Calu3 (cell line): ENCODE results near the gene MORC3. TPM values are rescaled to one million over a fixed set of nuclear protein-coding genes. Genes with fewer than 3 reads are reported as not detected.
"Not testable (repeated sequence)": the region's sequence is repeated elsewhere in the genome, so short reads cannot be mapped to it uniquely, and the experiment has no call there.

Experiments used
- BruUV-seq: library from RNA; stranded (reverse); fragments of 400-500 nt; replicated peaks from 2 replicates; lab custom pipeline; 2021; lab: Mats Ljungman, UMichigan
- CTCF ChIA-PET: fragments of 300-600 bp; sonication (Branson Sonifier 250); formaldehyde crosslinking; loops from one replicate; lab custom pipeline; 2022; ENCODE audit warnings: antibody characterized with exemption; lab: Charles Lee
- DNase-seq: peaks from one replicate; pipeline ENCODE4 v3.0.0; 2022
- H3K27ac Mint-ChIP-seq: one replicate; pipeline ENCODE4 v1.8.0; 2022; ENCODE audit warnings: mixed read lengths; ENCODE audit not compliant: unreplicated experiment
- H3K27me3 Mint-ChIP-seq: one replicate; pipeline ENCODE4 v1.8.0; 2022; ENCODE audit warnings: mixed read lengths; ENCODE audit not compliant: unreplicated experiment
- H3K36me3 Mint-ChIP-seq: one replicate; pipeline ENCODE4 v1.8.0; 2022; ENCODE audit warnings: mild to moderate bottlenecking, moderate library complexity, mixed read lengths; ENCODE audit not compliant: insufficient read depth, unreplicated experiment
- H3K4me1 Mint-ChIP-seq: one replicate; pipeline ENCODE4 v1.8.0; 2022; ENCODE audit warnings: mild to moderate bottlenecking, low read depth, mixed read lengths; ENCODE audit not compliant: unreplicated experiment
- H3K4me3 Mint-ChIP-seq: one replicate; pipeline ENCODE4 v1.8.0; 2022; ENCODE audit warnings: mild to moderate bottlenecking, low read depth, moderate library complexity, mixed read lengths; ENCODE audit not compliant: unreplicated experiment
- H3K9me3 Mint-ChIP-seq: one replicate; pipeline ENCODE4 v1.8.0; 2022; ENCODE audit warnings: low read depth, mixed read lengths; ENCODE audit not compliant: unreplicated experiment
- CTCF ChIP-seq: fragments of 200-600 bp; IDR thresholded peaks from one replicate; pipeline ENCODE4 v1.8.0; 2022; ENCODE audit warnings: antibody characterized with exemption; ENCODE audit not compliant: unreplicated experiment
- intact Hi-C: fragments of 100-400 bp; cut with micrococcal nuclease; formaldehyde crosslinking; loops from one replicate; pipeline ENCODE4 v1.10.0; 2022; ENCODE audit not compliant: unreplicated experiment
- total RNA-seq: library from RNA; stranded (reverse); gene quantifications from 2 replicates; pipeline ENCODE4 v1.2.3, GENCODE V29; 2022

Gene MORC3
- total RNA-seq, 1 experiment from 2014 or later: 18.2 TPM

DNA sequence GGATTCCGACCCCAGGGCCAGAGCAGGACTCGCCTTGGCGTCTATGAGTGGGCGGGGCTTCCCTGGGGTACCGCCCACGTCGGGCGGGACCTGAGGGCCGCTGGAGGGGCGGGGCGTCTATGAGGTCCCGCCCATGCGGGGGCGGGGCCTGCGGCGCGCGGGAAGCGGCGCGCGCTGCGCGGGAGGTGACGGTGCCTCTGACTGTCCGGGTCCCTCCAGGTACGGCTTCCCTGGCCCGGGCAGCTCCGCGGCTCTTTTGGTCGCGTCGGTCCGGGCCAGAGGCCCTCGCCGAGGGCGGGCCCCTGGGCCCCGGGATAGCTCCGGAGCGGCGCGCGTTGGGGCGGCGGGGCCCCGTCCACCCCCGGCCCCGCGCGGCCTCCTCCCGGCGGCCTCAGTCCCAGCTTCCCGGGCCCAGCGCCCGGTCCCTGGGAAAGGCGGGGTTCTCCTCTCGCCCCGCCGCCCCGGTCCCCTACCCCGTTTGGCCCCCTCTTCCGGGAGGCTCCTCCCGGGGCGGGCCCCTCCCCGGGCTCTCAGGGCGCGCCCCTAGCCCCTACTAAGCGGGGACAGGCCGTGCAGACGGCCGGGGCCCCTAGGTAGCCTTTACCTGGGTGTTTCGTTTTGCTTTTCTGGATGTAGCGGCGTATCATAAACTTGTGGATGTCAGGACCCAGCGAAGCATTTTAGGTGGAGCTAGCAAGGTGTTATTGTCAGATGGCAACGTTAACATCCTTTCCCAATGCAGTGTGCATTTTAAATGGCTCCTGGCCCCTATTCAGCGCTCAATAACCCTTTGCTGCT lies 65.4 kb downstream of the MORC3 start, which contains the start of gene CHAF1B:
Gene CHAF1B, plus strand, starts transcription at position 160 of the 798 bp plus-strand sequence. CDS start 745 bp downstream, outside the sequence.
- Mint-ChIP-seq H3K9me3 (no peaks in the 10 kb centered on the region), H3K4me1 (peaks cover 11% of the 10 kb centered on the region), H3K27ac (no peak within 1 kb of the TSS), H3K27me3 (no peaks in the 10 kb centered on the region), H3K4me3 (peak within 1 kb of the TSS; percentile 56), H3K36me3 (peaks cover 12% of the 10 kb centered on the region)
- peak; percentile 85 for DNase-seq
- CTCF ChIA-PET: interaction anchor here (0.5 kb wide), 2 partner anchors 12 to 206 kb away, joined by 3 to 4 read pairs; no protein-coding TSS in a partner anchor
- no peak for TF ChIP-seq CTCF
- intact Hi-C loops: no loop called here
- BruUV-seq: no TSS peak

GRCh38 chr21:36386031-36386642 lies 66.1 kb downstream of the MORC3 start:
- no peak for DNase-seq
- H3K4me3 Mint-ChIP-seq: peak overlapping the region; percentile 56
- intact Hi-C loops: no loop called here
- no peaks in the 10 kb centered on the region for H3K27me3 Mint-ChIP-seq
- CTCF ChIA-PET: interaction anchor here (0.5 kb wide), 1 partner anchor 11 kb away, joined by 3 read pairs; no protein-coding TSS in a partner anchor
- BruUV-seq: TSS peak; percentile 36
- TF ChIP-seq CTCF: no peak
- H3K9me3 Mint-ChIP-seq: no peaks in the 10 kb centered on the region
- no peak overlapping the region for H3K27ac Mint-ChIP-seq
- H3K4me1 Mint-ChIP-seq: peaks cover 11% of the 10 kb centered on the region
- peaks cover 12% of the 10 kb centered on the region for H3K36me3 Mint-ChIP-seq

DNA sequence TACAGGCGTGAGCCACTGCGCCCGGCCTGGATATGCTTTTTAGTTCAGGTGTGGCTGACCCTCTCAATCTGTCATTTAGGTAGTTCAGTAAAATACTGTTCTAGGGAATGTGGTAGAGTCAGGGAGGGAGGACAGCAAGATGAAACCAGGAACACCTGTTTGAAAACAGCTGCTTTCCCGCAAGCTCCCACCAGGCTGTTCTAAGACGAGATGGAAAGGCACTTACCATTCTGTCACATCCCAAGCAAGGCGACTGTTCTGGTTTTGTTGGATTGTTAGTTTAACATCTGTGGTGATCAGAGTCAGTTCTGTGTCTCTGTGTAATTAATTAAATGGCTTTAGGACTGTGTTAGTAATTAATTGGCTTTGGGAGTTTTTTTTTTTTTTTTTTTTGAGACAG lies 68.1 kb downstream of the MORC3 start:
- H3K9me3 Mint-ChIP-seq: no peaks in the 10 kb centered on the region
- no peak overlapping the region for H3K4me3 Mint-ChIP-seq
- no peaks in the 10 kb centered on the region for H3K27me3 Mint-ChIP-seq
- H3K4me1 Mint-ChIP-seq: no peaks in the 10 kb centered on the region
- H3K27ac Mint-ChIP-seq: no peak overlapping the region
- TF ChIP-seq CTCF: no peak
- CTCF ChIA-PET: interaction anchor here (0.7 kb wide), 1 partner anchor 249 kb away, joined by 3 read pairs; no protein-coding TSS in a partner anchor
- DNase-seq: no peak
- intact Hi-C loops: no loop called here
- H3K36me3 Mint-ChIP-seq: peaks cover 4% of the 10 kb centered on the region
- BruUV-seq: no TSS peak

DNA sequence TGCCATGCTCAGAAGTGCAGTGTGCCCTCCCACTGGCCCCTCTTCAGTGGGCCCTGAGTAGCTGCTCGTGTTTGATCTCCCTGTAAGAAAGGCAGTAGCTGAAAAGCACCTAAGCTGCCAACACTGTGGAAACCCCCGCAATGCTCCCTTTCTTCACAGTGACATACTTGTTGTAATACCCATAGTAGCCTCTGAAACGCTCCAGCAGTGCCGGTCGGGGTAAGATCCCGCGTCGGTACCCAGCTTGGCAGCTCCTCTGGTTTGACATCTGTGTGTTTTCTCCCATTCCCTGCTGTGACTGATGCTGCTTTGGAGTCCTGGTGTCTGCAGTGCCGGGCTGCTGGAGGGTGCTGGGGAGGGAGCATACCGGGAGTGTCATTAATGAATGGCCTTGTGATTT lies 68.8 kb downstream of the MORC3 start:
- intact Hi-C loops: no loop called here
- DNase-seq: no peak
- H3K9me3 Mint-ChIP-seq: no peaks in the 10 kb centered on the region
- H3K4me3 Mint-ChIP-seq: no peak overlapping the region
- CTCF ChIA-PET: no interaction called here
- TF ChIP-seq CTCF: no peak
- BruUV-seq: no TSS peak
- H3K4me1 Mint-ChIP-seq: no peaks in the 10 kb centered on the region
- H3K36me3 Mint-ChIP-seq: peaks cover 4% of the 10 kb centered on the region
- H3K27me3 Mint-ChIP-seq: no peaks in the 10 kb centered on the region
- H3K27ac Mint-ChIP-seq: no peak overlapping the region

DNA sequence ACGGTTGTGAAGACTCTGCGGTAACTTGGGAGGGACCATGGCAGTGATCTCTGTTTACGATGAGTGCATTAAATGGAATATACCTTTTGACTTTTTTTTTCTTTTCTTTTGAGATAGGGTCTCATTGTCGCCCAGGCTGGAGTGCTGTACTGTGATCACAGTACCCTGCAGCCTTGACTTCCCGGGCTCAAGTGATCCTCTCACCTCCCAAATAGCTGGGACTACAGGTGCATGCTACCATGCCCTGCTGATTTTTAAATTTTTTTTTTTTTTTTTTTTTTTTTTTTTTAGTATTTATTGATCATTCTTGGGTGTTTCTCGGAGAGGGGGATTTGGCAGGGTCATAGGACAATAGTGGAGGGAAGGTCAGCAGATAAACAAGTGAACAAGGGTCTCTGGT lies 71.7 kb downstream of the MORC3 start:
- H3K4me3 Mint-ChIP-seq, BruUV-seq, H3K27me3 Mint-ChIP-seq, H3K4me1 Mint-ChIP-seq, H3K36me3 Mint-ChIP-seq, H3K9me3 Mint-ChIP-seq, intact Hi-C loops, CTCF ChIA-PET, DNase-seq, H3K27ac Mint-ChIP-seq: not testable (repeated sequence)
